ENCODE data around the gene AXL. TPM values are rescaled to one million over a fixed set of nuclear protein-coding genes. Genes with fewer than 3 reads are reported as not detected.
A peak's percentile ranks its signal among the peaks of the same experiment; 100 is the strongest.
"Not testable (repeated sequence)": the region's sequence is repeated elsewhere in the genome, so short reads cannot be mapped to it uniquely, and the experiment has no call there.

Gene AXL
- total RNA-seq, 1 experiment from 2014 or later, result 22.4 TPM

DNA sequence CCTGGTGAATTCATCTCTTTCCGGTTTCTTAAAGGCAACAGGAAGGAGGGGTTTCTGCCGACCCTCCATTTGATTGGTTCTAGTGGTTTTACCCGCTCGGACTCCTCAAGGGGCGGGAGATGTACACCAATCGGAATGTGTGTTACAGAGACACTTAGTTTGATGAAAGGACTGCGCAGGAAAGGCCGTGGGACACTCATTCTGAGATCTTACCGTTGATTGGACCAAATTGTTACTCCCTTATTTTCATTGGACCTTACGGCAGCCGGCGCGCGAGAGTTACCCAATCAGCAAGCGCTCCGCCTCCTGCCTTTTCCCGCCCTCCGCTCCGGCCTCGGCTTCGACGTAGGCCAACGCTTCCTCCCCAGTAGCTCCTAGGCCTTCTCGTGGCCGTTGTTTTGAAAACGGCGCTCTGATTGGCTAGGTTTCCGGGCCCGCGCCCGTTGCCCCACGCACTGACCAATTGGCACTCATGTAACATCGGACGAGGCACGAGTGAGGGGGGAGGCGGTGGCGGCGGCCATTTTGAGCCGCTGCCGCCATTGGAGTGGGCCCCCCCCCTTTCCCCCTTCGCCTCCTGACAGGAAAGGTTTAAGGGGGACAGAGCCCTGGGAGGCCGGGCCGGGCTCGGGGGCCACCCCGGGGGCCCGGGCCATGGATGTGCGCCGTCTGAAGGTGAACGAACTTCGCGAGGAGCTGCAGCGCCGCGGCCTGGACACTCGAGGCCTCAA is 45.0 kb downstream of the AXL start, which contains the start of gene HNRNPUL1:
Gene HNRNPUL1, plus strand, starts transcription at position 523 of the 731 bp plus-strand sequence. Its CDS starts 132 bp downstream, at position 655.
- in situ Hi-C loops (cut with HindIII; ENCODE audit: low sequenced_read_pairs), result no loop called here

GRCh38 chr19:41264581-41265394 is 45.8 kb downstream of the AXL start:
- DNase-seq (ENCODE audit: low spot score), result peak; percentile 23
- in situ Hi-C loops (cut with HindIII; ENCODE audit: low sequenced_read_pairs), result no loop called here

More for the DNA sequence above, 45.0 kb downstream of the AXL start, which contains the start of gene HNRNPUL1:
- peak; percentile 100 for DNase-seq (ENCODE audit: low spot score)

DNA sequence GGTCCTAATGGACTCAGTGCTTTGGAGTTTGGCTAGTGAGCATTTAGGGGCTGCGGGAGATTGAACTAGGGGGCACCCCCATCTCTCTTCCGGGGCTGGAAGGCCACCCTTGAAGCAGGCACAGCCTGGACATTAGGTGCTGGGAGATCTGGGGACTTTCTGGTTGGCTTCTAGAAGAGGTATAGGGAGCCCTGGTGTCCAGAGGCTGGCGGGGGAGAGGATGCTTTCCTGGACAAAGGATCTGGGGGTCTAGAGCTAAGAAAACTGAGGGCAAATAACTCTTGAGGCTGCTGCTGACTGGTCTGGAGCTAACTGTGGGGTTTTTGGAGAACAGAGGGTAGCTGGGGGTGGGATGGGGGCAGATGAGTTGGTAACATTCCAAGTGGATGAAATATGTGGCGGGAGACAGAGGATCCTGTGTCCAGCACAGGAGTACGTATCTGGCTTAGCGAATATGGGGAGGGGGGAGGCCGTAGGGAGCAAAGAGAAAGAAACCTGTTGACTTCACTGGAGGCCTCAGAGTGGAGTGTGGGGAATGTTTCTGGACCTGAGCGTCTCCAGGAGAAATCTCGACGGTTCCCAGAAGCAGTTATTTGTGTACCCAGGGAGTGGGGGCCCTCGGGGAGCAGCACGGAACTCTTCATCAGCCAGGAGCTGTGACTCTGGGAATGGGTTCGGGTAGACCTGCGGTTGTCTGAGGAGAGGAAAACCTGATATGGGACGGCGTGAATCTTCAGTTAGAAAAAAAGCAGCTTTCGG is 46.6 kb downstream of the AXL start:
- in situ Hi-C loops (cut with HindIII; ENCODE audit: low sequenced_read_pairs), result no loop called here

DNA sequence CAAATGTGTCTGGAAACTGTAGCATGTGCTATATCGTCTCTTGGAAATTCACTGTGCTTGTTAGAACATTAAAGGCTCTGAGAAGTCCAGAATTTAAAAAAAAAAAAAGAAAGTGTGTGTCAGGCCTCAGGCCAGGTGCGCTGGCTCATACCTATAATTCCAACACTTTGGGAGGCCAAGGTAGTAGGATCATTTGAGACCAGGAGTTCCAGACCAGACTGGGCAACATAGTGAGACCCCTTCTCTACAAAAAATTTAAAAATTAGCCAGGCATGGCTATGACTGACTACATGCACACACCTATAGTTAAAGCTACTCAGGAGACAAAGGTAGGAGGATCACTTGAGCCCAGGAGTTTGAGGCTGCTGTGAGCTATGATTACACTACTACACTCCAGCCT is 50.0 kb downstream of the AXL start:
- in situ Hi-C loops (cut with HindIII; ENCODE audit: low sequenced_read_pairs), result no loop called here
- DNase-seq (ENCODE audit: low spot score), result no peak

More for the DNA sequence above, 46.6 kb downstream of the AXL start:
- no peak for DNase-seq (ENCODE audit: low spot score)

- no peak for DNase-seq (ENCODE audit: low spot score)
- in situ Hi-C loops (cut with HindIII; ENCODE audit: low sequenced_read_pairs), result no loop called here
These were observed 50.5 kb downstream of the AXL start for GRCh38 chr19:41269571-41269970.

DNA sequence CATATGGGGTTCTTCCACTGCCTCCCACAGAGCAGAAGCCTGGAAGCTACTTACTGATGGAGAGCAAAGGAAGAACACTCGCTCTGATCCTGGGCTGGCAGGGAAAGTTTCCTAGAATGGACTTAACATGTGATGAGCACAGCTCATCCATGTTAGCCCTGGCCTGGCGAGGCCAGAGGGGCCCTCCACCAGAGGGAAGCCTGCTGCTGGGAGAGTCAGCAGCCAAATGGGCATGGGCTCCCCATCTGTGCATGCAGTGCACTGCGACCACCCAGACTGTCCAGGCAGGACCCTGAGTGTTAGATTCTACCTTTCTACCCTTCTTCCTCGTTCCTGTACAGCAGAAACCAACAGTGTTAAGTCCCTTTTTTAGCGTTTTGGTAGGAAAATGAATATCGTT is 54.1 kb downstream of the AXL start:
- no peak for DNase-seq (ENCODE audit: low spot score)
- in situ Hi-C loops (cut with HindIII; ENCODE audit: low sequenced_read_pairs), result no loop called here

DNA sequence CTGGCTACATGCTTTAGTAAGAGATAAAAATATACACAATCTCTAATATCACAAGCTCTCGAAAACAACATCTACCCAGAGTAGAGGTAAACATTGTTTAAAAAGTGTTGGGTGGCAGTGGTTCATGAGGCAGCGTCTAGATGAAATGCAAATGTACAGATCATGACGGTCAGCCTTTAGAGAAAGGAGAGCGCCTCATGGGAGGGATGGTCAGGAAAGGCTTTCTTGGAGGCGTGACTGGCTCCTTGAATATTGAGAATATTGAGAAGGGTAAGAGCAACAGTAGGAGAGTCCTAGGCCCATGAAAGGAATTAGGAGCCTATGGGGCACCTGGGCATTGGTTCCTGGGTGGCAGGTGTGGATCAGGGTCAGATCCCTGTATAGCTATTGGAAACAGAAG is 55.8 kb downstream of the AXL start:
- in situ Hi-C loops (cut with HindIII; ENCODE audit: low sequenced_read_pairs), result no loop called here

DNA sequence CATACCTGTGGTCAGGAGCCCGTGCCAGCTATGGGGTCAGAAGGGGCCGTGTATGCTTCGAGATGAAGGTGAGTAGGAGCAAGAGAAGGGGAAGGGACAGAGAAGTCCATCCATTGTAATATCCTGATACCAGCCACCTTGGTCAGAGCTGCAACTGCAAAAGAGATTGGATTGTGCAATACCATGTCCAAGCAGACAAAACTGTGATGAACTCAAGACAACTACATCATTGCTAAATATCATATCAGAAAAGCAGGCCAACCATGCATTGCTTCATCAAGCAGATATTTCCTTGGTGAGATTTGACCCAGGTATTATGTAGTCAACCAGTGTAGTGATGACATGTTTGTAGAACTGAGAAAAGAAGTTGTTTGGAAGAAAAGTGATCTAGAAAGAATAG is 57.2 kb downstream of the AXL start:
- DNase-seq (ENCODE audit: low spot score), result no peak
- in situ Hi-C loops (cut with HindIII; ENCODE audit: low sequenced_read_pairs), result no loop called here

More for the DNA sequence above, 55.8 kb downstream of the AXL start:
- DNase-seq (ENCODE audit: low spot score), result no peak

DNA sequence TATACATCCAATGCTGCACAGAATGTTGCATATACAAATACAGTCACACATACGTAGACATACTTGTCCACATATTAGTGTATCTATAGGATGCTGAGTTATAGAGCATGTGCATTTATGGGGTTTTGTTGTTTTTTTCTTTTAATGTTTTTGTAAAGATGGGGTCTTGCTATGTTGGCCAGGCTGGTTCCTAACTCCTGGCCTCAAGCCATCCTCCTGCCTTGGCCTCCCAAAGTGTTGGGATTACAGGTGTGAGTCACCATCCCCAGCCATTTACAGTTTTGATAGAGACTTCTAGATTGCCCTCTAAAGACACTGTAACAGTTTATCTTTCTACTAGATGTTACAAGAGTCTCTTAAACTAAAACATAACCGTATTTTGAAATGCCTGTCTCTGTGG is 59.5 kb downstream of the AXL start:
- no peak for DNase-seq (ENCODE audit: low spot score)
- in situ Hi-C loops (cut with HindIII; ENCODE audit: low sequenced_read_pairs), result no loop called here

GRCh38 chr19:41288673-41289530 is 69.9 kb downstream of the AXL start:
- in situ Hi-C loops (cut with HindIII; ENCODE audit: low sequenced_read_pairs), result no loop called here
- no peak for DNase-seq (ENCODE audit: low spot score)

GRCh38 chr19:41289814-41290213 is 70.8 kb downstream of the AXL start:
- in situ Hi-C loops (cut with HindIII; ENCODE audit: low sequenced_read_pairs); DNase-seq (ENCODE audit: low spot score): not testable (repeated sequence)

- in situ Hi-C loops (cut with HindIII; ENCODE audit: low sequenced_read_pairs), result no loop called here
- no peak for DNase-seq (ENCODE audit: low spot score)
These were observed 75.4 kb downstream of the AXL start for GRCh38 chr19:41294393-41294792.

DNA sequence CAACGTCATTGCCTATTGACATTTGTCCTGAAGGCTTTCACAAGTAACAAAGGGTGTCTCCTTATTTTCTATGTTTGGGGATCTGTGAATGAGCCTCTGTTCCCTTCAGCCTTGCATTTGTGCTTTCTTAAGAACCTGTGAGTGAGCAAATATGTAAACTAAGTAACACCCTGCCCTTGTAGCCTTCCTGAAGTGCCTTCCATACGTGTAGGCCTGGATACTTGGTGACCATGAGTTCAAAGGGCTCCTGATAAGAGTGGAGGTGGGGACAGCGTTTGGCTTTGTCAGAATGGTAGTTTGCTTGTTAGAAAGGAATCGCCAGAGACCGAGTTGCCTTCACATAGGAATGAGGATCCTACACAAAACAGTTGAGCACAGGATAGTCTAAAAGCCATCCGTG is 76.5 kb downstream of the AXL start:
- in situ Hi-C loops (cut with HindIII; ENCODE audit: low sequenced_read_pairs), result no loop called here
- DNase-seq (ENCODE audit: low spot score), result no peak

DNA sequence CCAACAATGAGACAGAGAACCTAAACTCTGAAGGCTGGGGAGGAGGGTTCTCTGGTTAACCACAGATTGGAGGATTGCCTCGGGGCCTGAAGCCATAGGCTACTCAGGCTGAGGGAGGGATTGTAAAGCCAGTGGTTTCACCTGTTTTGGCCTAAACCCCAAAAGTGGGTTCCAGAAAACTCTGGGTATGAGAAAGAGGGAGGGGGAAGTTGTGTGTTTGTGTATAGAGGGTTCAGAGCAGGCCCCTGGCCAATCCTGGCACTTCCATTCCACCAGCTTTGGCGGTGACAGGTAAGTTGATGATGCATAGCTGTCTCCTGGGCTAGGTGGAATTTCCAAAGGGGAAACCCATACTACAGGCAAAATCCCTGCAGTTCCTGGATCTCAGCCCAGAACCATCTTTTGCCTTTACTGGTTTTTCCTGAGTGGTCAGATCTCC is 77.4 kb downstream of the AXL start:
- no peak for DNase-seq (ENCODE audit: low spot score)
- in situ Hi-C loops (cut with HindIII; ENCODE audit: low sequenced_read_pairs), result no loop called here

DNA sequence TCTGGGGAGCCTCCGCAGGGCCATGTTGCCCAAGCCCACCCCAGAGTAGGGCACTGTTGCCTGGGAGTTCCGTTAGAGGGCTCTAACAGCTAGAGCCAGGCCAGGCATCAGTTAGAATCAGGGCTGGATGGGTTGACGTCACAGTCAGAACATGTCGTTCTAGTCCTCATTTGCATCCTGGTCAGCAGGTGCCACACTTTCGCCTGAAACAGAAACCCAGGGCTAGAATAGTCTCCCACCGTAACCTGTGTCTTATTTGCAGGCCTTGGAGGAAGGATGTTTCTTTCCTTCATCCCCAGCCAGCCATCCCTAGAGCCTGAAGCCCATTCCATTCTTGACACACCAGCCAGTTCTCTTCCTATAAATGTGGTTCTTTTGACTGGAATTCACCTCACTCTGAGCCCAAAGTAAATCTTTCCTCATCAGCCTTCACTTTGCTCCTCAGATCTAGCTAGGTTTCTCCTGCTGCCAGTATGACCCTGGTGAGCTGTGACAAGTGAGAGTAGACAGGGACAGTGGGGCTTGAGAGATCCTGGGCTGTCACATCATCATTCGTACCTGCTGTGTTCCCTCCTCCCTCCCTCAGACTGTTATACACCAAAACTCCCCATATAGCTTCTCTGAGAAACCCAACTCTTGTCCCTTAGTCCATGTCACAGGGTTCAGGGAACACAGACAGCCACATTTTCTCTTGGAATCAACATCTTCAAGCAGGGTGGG is 78.8 kb downstream of the AXL start:
- in situ Hi-C loops (cut with HindIII; ENCODE audit: low sequenced_read_pairs), result no loop called here
- DNase-seq (ENCODE audit: low spot score), result no peak

- in situ Hi-C loops (cut with HindIII; ENCODE audit: low sequenced_read_pairs), result no loop called here
- no peak for DNase-seq (ENCODE audit: low spot score)
These were observed 79.4 kb downstream of the AXL start for GRCh38 chr19:41298348-41298964.

DNA sequence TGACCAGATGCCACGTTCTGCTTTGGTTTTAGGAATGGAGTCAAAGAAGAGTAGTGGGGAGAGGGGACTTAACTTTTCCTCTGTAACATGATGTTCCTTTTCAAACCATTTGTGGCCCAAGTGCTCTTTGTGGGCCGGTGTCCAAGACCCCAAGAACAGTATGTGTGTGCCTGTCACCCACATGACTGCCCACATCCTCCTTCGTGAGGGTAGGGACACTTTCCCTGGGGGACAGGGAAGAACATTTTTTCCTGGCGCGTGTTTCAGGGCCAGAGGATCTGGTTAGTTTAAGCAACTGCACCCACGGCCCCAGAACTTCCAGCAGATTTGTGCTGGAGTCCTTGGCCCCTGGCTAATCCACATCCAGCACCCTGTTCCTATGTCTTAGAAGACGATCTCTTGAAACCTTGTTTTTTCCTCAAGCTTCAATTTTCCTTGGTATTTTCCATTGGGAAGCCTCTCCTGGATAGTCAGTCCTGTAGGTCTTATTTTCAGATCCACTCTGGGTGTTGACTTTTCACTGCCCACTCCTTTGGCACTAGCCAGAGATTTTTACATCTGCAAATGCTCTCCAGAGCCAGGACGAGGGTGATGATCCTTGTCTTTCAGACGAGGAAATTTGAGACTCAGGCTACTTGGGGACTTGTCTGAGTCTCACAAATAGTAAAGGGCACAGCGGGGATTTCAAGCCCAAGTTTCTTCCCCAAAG is 80.2 kb downstream of the AXL start:
- in situ Hi-C loops (cut with HindIII; ENCODE audit: low sequenced_read_pairs), result no loop called here

More for the DNA sequence above, 80.2 kb downstream of the AXL start:
- no peak for DNase-seq (ENCODE audit: low spot score)

Measured in G401 (cell line).